ENCODE results near the gene DKK3.

DKK3 gene

GRCh38 chr11:11970556-11970955 is 37.9 kb downstream of the DKK3 start:
- H3K36me3 ChIP-seq (replicated peaks in 1 of 2; ENCODE audit: control insufficient read depth in 2 of 2, insufficient read depth in 2 of 2, low read length in 2 of 2), result peaks cover 0 to 2% of the 10 kb centered on the region in 2 donors
- no peak overlapping the region for H3K4me2 ChIP-seq (ENCODE audit: insufficient read depth, low read length, poor library complexity, severe bottlenecking)
- H3K14ac ChIP-seq (ENCODE audit: low read length), result no peak overlapping the region

GRCh38 chr11:11969380-11970215 is 38.8 kb downstream of the DKK3 start:
- Histone ChIP-seq H3K4me1 (ENCODE audit: control insufficient read depth in 2 of 2, insufficient read depth in 1 of 2, low read depth in 1 of 2, low read length in 2 of 2) (peaks cover 32 to 44% of the 10 kb centered on the region in 2 donors), H3K23ac (ENCODE audit: low read depth, low read length, poor library complexity) (no peak overlapping the region), H2BK12ac (ENCODE audit: low read length) (no peak overlapping the region), H3K9me3 (replicated peaks in 1 of 2; ENCODE audit: control insufficient read depth in 2 of 2, insufficient read depth in 1 of 2, low read depth in 1 of 2, low read length in 2 of 2) (no peaks in the 10 kb centered on the region), H3K4me3 (ENCODE audit: low read length in 2 of 2) (no peak overlapping the region), H3K4ac (ENCODE audit: low read length) (no peak overlapping the region), H3K9ac (ENCODE audit: low read depth, low read length, poor library complexity) (peak overlapping the region; percentile 70), H3K18ac (ENCODE audit: low read length) (peak overlapping the region; percentile 36), H2BK15ac (ENCODE audit: low read length) (no peak overlapping the region), H3K79me1 (ENCODE audit: low read depth, low read length) (no peaks in the 10 kb centered on the region), H3K27me3 (ENCODE audit: control insufficient read depth in 3 of 3, insufficient read depth in 3 of 3, low read depth in 1 of 3, low read length in 3 of 3) (no peaks in the 10 kb centered on the region), H4K8ac (ENCODE audit: low read depth, low read length) (no peak overlapping the region), H3K27ac (replicated peaks; ENCODE audit: low read length) (no peak overlapping the region), H3K36me3 (replicated peaks in 1 of 2; ENCODE audit: control insufficient read depth in 2 of 2, insufficient read depth in 2 of 2, low read length in 2 of 2) (peaks cover 0 to 2% of the 10 kb centered on the region in 2 donors), H2BK5ac (ENCODE audit: low read length) (peak overlapping the region; percentile 61), H4K91ac (ENCODE audit: low read depth, low read length, poor library complexity) (no peak overlapping the region), H3K4me2 (ENCODE audit: insufficient read depth, low read length, poor library complexity, severe bottlenecking) (no peak overlapping the region), H2BK120ac (ENCODE audit: low read depth, low read length) (no peak overlapping the region), H2AK5ac (ENCODE audit: low read depth, low read length) (no peak overlapping the region), H2AFZ (ENCODE audit: low read length) (no peak overlapping the region), H3K14ac (ENCODE audit: low read length) (no peak overlapping the region)
- DNase-seq (ENCODE audit: low spot score), result no peak
- WGBS, 2 donors (ENCODE audit: extremely low coverage in 2 of 2, insufficient read length in 2 of 2, insufficient replicate concordance in 1 of 2), result no CpG with 5 or more reads among the region's 19 CpGs

More at GRCh38 chr11:11970556-11970955, 37.9 kb downstream of the DKK3 start:
- no peak overlapping the region for H3K23ac ChIP-seq (ENCODE audit: low read depth, low read length, poor library complexity)
- no peaks in the 10 kb centered on the region for H3K27me3 ChIP-seq (ENCODE audit: control insufficient read depth in 3 of 3, insufficient read depth in 3 of 3, low read depth in 1 of 3, low read length in 3 of 3)
- no peak overlapping the region for H2BK12ac ChIP-seq (ENCODE audit: low read length)
- no peak overlapping the region for H2BK120ac ChIP-seq (ENCODE audit: low read depth, low read length)
- H3K79me1 ChIP-seq (ENCODE audit: low read depth, low read length), result no peaks in the 10 kb centered on the region
- peaks cover 0 to 2% of the 10 kb centered on the region in 2 donors for H3K9me3 ChIP-seq (replicated peaks in 1 of 2; ENCODE audit: control insufficient read depth in 2 of 2, insufficient read depth in 1 of 2, low read depth in 1 of 2, low read length in 2 of 2)
- no peak overlapping the region for H2AFZ ChIP-seq (ENCODE audit: low read length)
- DNase-seq (ENCODE audit: low spot score), result no peak
- H4K91ac ChIP-seq (ENCODE audit: low read depth, low read length, poor library complexity), result no peak overlapping the region
- H2BK15ac ChIP-seq (ENCODE audit: low read length), result no peak overlapping the region
- no peak overlapping the region for H4K8ac ChIP-seq (ENCODE audit: low read depth, low read length)
- no peak overlapping the region for H3K9ac ChIP-seq (ENCODE audit: low read depth, low read length, poor library complexity)
- H3K4me1 ChIP-seq (ENCODE audit: control insufficient read depth in 2 of 2, insufficient read depth in 1 of 2, low read depth in 1 of 2, low read length in 2 of 2), result peaks cover 32 to 44% of the 10 kb centered on the region in 2 donors
- no peak overlapping the region for H3K18ac ChIP-seq (ENCODE audit: low read length)
- H3K4me3 ChIP-seq (ENCODE audit: low read length in 2 of 2), result no peak overlapping the region
- no peak overlapping the region for H2BK5ac ChIP-seq (ENCODE audit: low read length)
- no peak overlapping the region for H3K4ac ChIP-seq (ENCODE audit: low read length)
- no CpG with 5 or more reads among the region's 2 CpGs for WGBS, 2 donors (ENCODE audit: extremely low coverage in 2 of 2, insufficient read length in 2 of 2, insufficient replicate concordance in 1 of 2)
- H3K27ac ChIP-seq (replicated peaks; ENCODE audit: low read length), result no peak overlapping the region
- H2AK5ac ChIP-seq (ENCODE audit: low read depth, low read length), result no peak overlapping the region

- Histone ChIP-seq H4K91ac (ENCODE audit: low read depth, low read length, poor library complexity) (no peak overlapping the region), H2BK12ac (ENCODE audit: low read length) (no peak overlapping the region), H3K79me1 (ENCODE audit: low read depth, low read length) (no peaks in the 10 kb centered on the region), H3K4ac (ENCODE audit: low read length) (no peak overlapping the region), H3K36me3 (replicated peaks in 1 of 2; ENCODE audit: control insufficient read depth in 2 of 2, insufficient read depth in 2 of 2, low read length in 2 of 2) (peaks cover 0 to 2% of the 10 kb centered on the region in 2 donors), H2BK15ac (ENCODE audit: low read length) (peak overlapping the region; percentile 38), H2BK5ac (ENCODE audit: low read length) (peak overlapping the region; percentile 61), H3K18ac (ENCODE audit: low read length) (peak overlapping the region; percentile 66), H4K8ac (ENCODE audit: low read depth, low read length) (no peak overlapping the region), H3K4me1 (ENCODE audit: control insufficient read depth in 2 of 2, insufficient read depth in 1 of 2, low read depth in 1 of 2, low read length in 2 of 2) (peaks cover 28 to 41% of the 10 kb centered on the region in 2 donors), H3K27ac (replicated peaks; ENCODE audit: low read length) (no peak overlapping the region), H3K9me3 (replicated peaks in 1 of 2; ENCODE audit: control insufficient read depth in 2 of 2, insufficient read depth in 1 of 2, low read depth in 1 of 2, low read length in 2 of 2) (no peaks in the 10 kb centered on the region), H3K9ac (ENCODE audit: low read depth, low read length, poor library complexity) (peak overlapping the region; percentile 70), H3K4me3 (ENCODE audit: low read length in 2 of 2) (no peak overlapping the region), H3K27me3 (ENCODE audit: control insufficient read depth in 3 of 3, insufficient read depth in 3 of 3, low read depth in 1 of 3, low read length in 3 of 3) (no peaks in the 10 kb centered on the region), H2AFZ (ENCODE audit: low read length) (no peak overlapping the region), H3K14ac (ENCODE audit: low read length) (no peak overlapping the region), H3K4me2 (ENCODE audit: insufficient read depth, low read length, poor library complexity, severe bottlenecking) (no peak overlapping the region), H2AK5ac (ENCODE audit: low read depth, low read length) (peak overlapping the region; percentile 73), H2BK120ac (ENCODE audit: low read depth, low read length) (no peak overlapping the region), H3K23ac (ENCODE audit: low read depth, low read length, poor library complexity) (peak overlapping the region; percentile 6)
- WGBS, 2 donors (ENCODE audit: extremely low coverage in 2 of 2, insufficient read length in 2 of 2, insufficient replicate concordance in 1 of 2), result no CpG with 5 or more reads among the region's 11 CpGs
- DNase-seq (ENCODE audit: low spot score), result no peak
These were observed 39.7 kb downstream of the DKK3 start for GRCh38 chr11:11968511-11969280.
